HUES64 (cell line): ENCODE results near the gene STXBP6. TPM values are rescaled to one million over a fixed set of nuclear protein-coding genes. Genes with fewer than 3 reads are reported as not detected.

Experiments
- H3K27ac ChIP-seq: 2 replicates; pipeline ENCODE4 v1.7.0; 2013; ENCODE audit warnings: low read depth, low read length, inconsistent platforms
- H3K27me3 ChIP-seq: 2 replicates; pipeline ENCODE4 v1.6.1; 2013; ENCODE audit warnings: mild to moderate bottlenecking, low read length; ENCODE audit not compliant: insufficient read depth
- H3K36me3 ChIP-seq: 2 replicates; pipeline ENCODE4 v1.6.1; 2013; ENCODE audit warnings: mild to moderate bottlenecking, low read length; ENCODE audit not compliant: insufficient read depth
- H3K4me1 ChIP-seq: 2 replicates; pipeline ENCODE4 v1.6.1; 2013; ENCODE audit warnings: mild to moderate bottlenecking, low read length, moderate library complexity; ENCODE audit not compliant: insufficient read depth
- H3K4me3 ChIP-seq: 2 replicates; pipeline ENCODE4 v1.5.1; 2013; ENCODE audit warnings: mild to moderate bottlenecking, low read length, moderate library complexity
- H3K9ac ChIP-seq: 2 replicates; pipeline ENCODE4 v1.6.1; 2013; ENCODE audit warnings: mild to moderate bottlenecking, low read depth, low read length
- H3K9me3 ChIP-seq: 2 replicates; pipeline ENCODE4 v1.6.1; 2013; ENCODE audit warnings: low read depth, low read length; ENCODE audit not compliant: insufficient read depth
- WGBS: fragments of 150-250, 120-280 bp; methylation state at CpG from one replicate; pipeline ENCODE4 v1.1.7; 2013; ENCODE audit warnings: missing lambda C conversion rate; 5-methylcytosine and 5-hydroxymethylcytosine counted together
- polyA plus RNA-seq, 2 experiments: library from polyadenylated mRNA; stranded (reverse); fragments of 50-300 nt; gene quantifications; one replicate each; pipeline ENCODE4 v1.2.3, GENCODE V29; 2013

STXBP6 gene
- polyA plus RNA-seq (2013, experiment 1 of 2) = 5.5 TPM
- polyA plus RNA-seq (2013, experiment 2 of 2) = 4.4 TPM

- H3K4me3 ChIP-seq = peak within 1 kb of the TSS; percentile 69
- H3K4me1 ChIP-seq = peaks cover 25% of the 10 kb centered on the region
- peak within 1 kb of the TSS; percentile 71 for H3K9ac ChIP-seq
- H3K27ac ChIP-seq = no peak within 1 kb of the TSS
- under 1% methylated on average over 82 of the region's 82 CpGs for WGBS
- no peaks in the 10 kb centered on the region for H3K9me3 ChIP-seq
- peaks cover 70% of the 10 kb centered on the region for H3K27me3 ChIP-seq
- H3K36me3 ChIP-seq = no peaks in the 10 kb centered on the region
Observed at GRCh38 chr14:25049568-25050268, at the start of gene STXBP6. TSS of gene STXBP6 (minus strand) at chr14:25050147. CDS start at chr14:24974818, 75,329 bp downstream.

GRCh38 chr14:25097120-25097519 is 47.2 kb upstream of the STXBP6 start:
- H3K36me3 ChIP-seq = no peaks in the 10 kb centered on the region
- H3K9me3 ChIP-seq = no peaks in the 10 kb centered on the region
- H3K4me3 ChIP-seq = no peak overlapping the region
- H3K27ac ChIP-seq = no peak overlapping the region
- H3K4me1 ChIP-seq = peaks cover 19% of the 10 kb centered on the region
- 76% methylated on average over 2 of the region's 2 CpGs for WGBS
- no peak overlapping the region for H3K9ac ChIP-seq
- no peaks in the 10 kb centered on the region for H3K27me3 ChIP-seq

- Histone ChIP-seq H3K27me3 (no peaks in the 10 kb centered on the region), H3K9me3 (no peaks in the 10 kb centered on the region), H3K27ac (no peak overlapping the region), H3K4me3 (no peak overlapping the region), H3K36me3 (no peaks in the 10 kb centered on the region), H3K4me1 (peaks cover 28% of the 10 kb centered on the region), H3K9ac (no peak overlapping the region)
- WGBS = 92% methylated on average over 5 of the region's 5 CpGs
Observed at GRCh38 chr14:25095736-25096437, 45.9 kb upstream of the STXBP6 start.

GRCh38 chr14:25094171-25094907 is 44.4 kb upstream of the STXBP6 start:
- WGBS = 78% methylated on average over 9 of the region's 9 CpGs
- Histone ChIP-seq H3K9ac (no peak overlapping the region), H3K9me3 (no peaks in the 10 kb centered on the region), H3K27me3 (no peaks in the 10 kb centered on the region), H3K4me3 (no peak overlapping the region), H3K27ac (no peak overlapping the region), H3K36me3 (no peaks in the 10 kb centered on the region), H3K4me1 (peaks cover 32% of the 10 kb centered on the region)

GRCh38 chr14:25092258-25092740 is 42.4 kb upstream of the STXBP6 start:
- Histone ChIP-seq H3K27me3 (no peaks in the 10 kb centered on the region), H3K4me1 (peaks cover 32% of the 10 kb centered on the region), H3K9me3 (no peaks in the 10 kb centered on the region), H3K4me3 (no peak overlapping the region), H3K27ac (no peak overlapping the region), H3K9ac (no peak overlapping the region), H3K36me3 (no peaks in the 10 kb centered on the region)
- whole genome bisulfite sequencing = 96% methylated on average over 4 of the region's 4 CpGs

- H3K27ac ChIP-seq = no peak overlapping the region
- no peaks in the 10 kb centered on the region for H3K9me3 ChIP-seq
- no peak overlapping the region for H3K9ac ChIP-seq
- no peaks in the 10 kb centered on the region for H3K27me3 ChIP-seq
- no peak overlapping the region for H3K4me3 ChIP-seq
- WGBS = 86% methylated on average over 3 of the region's 3 CpGs
- peaks cover 32% of the 10 kb centered on the region for H3K4me1 ChIP-seq
- no peaks in the 10 kb centered on the region for H3K36me3 ChIP-seq
Observed at GRCh38 chr14:25090716-25091454, 40.9 kb upstream of the STXBP6 start.

- 93% methylated on average over 2 of the region's 2 CpGs for WGBS
- no peaks in the 10 kb centered on the region for H3K27me3 ChIP-seq
- no peak overlapping the region for H3K27ac ChIP-seq
- no peak overlapping the region for H3K4me3 ChIP-seq
- H3K9me3 ChIP-seq = no peaks in the 10 kb centered on the region
- H3K4me1 ChIP-seq = peaks cover 32% of the 10 kb centered on the region
- no peaks in the 10 kb centered on the region for H3K36me3 ChIP-seq
- H3K9ac ChIP-seq = no peak overlapping the region
Observed at GRCh38 chr14:25090256-25090655, 40.3 kb upstream of the STXBP6 start.

GRCh38 chr14:25089496-25089895 is 39.5 kb upstream of the STXBP6 start:
- no peaks in the 10 kb centered on the region for H3K27me3 ChIP-seq
- H3K27ac ChIP-seq = no peak overlapping the region
- WGBS = 75% methylated on average over 1 of the region's 1 CpG

GRCh38 chr14:25086821-25087396 is 37.0 kb upstream of the STXBP6 start:
- no peak overlapping the region for H3K9ac ChIP-seq
- no peaks in the 10 kb centered on the region for H3K36me3 ChIP-seq
- H3K4me1 ChIP-seq = peaks cover 12% of the 10 kb centered on the region; the same call in 1 of the 2 replicates
- H3K27me3 ChIP-seq = no peaks in the 10 kb centered on the region
- no peaks in the 10 kb centered on the region for H3K9me3 ChIP-seq
- no peak overlapping the region for H3K4me3 ChIP-seq
- WGBS = 100% methylated on average over 1 of the region's 2 CpGs
- no peak overlapping the region for H3K27ac ChIP-seq

More at GRCh38 chr14:25089496-25089895, 39.5 kb upstream of the STXBP6 start:
- Histone ChIP-seq H3K36me3 (no peaks in the 10 kb centered on the region), H3K9ac (no peak overlapping the region), H3K4me1 (peaks cover 28% of the 10 kb centered on the region), H3K9me3 (no peaks in the 10 kb centered on the region), H3K4me3 (no peak overlapping the region)

GRCh38 chr14:25086081-25086480 is 36.1 kb upstream of the STXBP6 start:
- peaks cover 6% of the 10 kb centered on the region; the same call in 1 of the 2 replicates for H3K4me1 ChIP-seq
- 72% methylated on average over 6 of the region's 6 CpGs for WGBS

More at GRCh38 chr14:25086081-25086480, 36.1 kb upstream of the STXBP6 start:
- Histone ChIP-seq H3K9ac (no peak overlapping the region), H3K4me3 (no peak overlapping the region), H3K36me3 (no peaks in the 10 kb centered on the region), H3K9me3 (no peaks in the 10 kb centered on the region), H3K27ac (no peak overlapping the region), H3K27me3 (no peaks in the 10 kb centered on the region)
